DMS 273 treated with DMSO at 0.1 percent for 48 hours (cell line): ENCODE measurements around the gene HOXD9.

Source experiments
- DNase-seq: peaks from one replicate; lab custom pipeline; 2025; lab: John Stamatoyannopoulos, UW

Gene HOXD9

DNA sequence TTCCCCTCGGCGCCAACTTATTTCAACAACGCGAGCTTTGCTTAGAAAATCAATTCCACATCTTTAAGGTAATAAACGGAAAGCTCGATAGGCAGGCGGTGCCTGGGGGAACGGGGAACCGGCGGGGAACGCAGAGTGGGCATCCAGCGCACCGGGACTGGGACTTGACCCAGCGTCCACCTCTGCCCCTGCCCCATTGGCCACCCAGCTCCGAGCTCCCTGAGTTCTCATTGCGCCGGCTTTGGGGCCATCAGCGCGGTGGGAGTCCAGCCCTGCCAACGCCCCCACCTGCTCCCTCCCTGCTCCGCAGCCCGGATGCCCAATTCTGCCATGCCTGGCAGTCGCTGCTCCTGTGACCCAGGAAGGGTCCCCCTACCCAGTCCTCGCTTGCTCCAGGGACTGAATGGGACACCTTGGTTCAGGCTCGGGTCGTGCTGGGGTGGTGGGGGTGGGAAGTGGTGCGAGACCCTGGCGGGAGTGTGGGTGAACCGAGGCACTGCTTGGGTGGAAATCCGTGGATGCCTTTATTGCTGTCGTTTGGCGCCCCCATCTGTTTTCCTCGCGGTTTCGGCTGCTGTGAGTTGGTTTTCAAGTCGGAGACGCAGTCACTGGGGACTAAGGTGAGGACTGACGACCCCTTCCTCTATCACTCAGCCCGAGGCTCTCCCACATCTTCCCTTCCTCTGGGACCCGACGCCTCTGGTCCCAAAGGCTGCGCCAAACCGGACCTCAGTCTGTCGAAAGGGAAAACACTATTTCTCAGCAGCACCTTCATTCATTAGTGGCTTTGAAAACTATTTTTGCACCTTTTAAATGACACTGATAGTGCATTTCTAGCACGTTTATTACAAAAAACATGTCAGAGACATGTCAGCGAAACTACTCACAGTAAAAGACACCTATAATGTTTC lies 36.4 kb upstream of the HOXD9 start:
- DNase-seq, result peak; percentile 30

DNA sequence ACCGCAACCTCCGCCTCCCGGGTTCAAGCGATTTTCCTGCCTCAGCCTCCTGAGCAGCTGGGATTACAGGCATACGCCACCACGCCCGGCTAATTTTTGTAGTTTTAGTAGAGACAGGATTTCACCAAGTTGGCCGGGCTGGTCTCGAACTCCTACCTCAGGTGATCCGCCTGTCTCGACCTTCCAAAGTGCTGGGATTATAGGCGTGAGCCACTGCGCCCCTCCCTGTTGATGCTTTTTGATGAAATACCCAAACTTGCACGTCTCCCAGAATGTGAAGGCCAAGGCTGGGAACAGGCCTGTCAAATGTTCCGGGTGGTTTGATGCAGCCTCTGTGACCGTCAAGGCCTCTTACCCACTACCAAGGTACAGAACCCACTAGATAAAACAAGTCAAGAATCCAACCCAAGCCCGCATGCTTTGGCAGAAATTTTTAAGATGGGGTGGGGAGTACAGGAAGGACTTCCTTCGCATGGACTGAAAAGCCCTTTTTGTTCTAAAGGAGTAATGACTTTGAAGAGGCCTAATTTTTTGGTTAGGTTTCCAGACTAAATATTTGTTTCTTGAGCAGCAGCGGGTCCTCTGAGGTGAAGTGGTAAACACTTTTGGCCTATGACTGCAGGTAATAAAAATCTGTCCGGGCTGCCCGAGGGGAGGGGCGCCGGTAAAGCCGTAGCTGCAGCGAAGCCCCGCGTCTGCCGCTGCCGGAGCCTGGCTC lies 35.0 kb upstream of the HOXD9 start:
- no peak for DNase-seq

DNA sequence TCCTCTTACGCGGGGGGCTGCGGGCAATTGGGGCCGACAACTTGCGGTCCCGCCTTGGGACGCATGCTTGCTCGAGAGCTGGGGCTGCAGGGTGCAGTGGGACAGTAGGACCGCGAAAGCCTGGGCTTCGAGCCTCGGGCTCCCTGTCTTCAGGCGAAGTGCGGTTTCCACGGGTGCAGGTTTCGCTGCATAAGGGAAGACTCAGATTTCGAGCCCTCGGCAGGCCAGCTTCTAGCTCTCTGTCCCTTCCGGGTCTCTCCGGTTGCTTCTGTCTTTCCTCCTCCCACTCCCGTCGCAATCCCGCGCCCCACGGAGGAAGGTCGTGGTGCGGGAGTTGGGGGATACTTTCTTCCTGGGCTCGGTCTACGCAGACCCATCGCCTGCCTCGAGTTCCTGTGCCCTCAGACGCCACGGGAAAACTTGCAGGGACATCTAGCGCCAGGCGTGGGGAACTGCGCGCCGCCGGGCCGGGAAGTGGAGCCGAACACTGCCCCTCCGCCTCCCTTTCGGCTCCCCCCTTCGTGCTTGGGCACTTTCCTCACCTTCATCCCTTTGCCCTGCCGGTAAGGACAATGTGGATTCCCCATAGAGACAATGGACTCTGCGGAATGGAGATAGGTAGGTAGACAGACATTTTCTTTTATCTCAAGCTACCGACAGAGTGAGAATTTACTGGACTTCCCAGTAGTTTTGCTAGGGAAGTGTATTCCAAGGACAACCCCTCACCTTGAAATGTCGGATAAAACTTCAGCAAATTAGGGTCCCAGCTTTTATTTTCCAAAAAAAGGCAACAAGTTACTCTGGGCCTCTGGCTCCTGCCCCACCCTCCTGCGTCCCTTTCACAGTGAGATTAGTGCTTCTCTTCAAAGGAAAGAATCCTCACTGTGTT lies 34.2 kb upstream of the HOXD9 start:
- peak; percentile 3 for DNase-seq

DNA sequence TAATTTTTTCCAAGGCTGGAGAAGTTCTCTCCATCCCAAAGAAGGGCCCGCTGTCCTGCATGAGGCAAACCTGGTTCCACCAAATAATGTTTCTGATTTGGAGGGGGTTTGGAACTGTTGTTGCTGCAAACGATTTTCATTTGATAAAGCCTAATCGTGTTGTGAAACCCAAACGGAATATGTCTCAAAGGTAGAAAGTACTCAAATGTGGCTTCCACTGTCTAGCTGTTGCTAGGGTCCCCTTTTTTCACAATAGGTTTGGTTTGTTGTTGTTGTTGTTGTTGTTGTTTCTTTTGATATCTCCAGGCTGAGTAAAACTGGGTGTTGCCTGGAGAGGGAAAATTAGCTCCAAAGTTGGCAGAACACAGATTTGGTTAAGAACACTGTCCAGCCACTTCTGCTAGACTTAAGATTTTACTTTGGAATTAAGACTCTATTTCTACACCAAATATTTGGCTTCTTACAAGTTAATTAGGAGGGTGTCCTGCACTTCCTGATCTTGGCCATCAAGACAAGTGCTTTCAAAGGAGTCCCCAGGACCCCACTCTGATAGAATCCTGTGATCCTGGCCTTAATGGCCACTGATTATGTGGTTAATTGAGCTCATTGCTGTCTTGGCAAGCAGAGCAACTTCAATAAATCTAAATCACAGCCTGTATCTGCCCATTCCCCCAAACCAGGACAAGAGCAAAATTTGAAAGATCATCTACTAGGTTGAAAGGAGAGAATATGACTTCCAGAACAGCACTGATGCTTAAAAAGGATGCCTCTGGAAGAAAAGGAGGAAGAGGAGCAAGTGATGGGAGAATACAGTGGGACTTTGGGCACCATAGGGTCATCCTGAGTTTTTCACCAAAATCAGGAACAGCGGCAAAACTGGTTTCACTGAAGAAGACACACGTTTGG lies 33.3 kb upstream of the HOXD9 start:
- no peak for DNase-seq

DNA sequence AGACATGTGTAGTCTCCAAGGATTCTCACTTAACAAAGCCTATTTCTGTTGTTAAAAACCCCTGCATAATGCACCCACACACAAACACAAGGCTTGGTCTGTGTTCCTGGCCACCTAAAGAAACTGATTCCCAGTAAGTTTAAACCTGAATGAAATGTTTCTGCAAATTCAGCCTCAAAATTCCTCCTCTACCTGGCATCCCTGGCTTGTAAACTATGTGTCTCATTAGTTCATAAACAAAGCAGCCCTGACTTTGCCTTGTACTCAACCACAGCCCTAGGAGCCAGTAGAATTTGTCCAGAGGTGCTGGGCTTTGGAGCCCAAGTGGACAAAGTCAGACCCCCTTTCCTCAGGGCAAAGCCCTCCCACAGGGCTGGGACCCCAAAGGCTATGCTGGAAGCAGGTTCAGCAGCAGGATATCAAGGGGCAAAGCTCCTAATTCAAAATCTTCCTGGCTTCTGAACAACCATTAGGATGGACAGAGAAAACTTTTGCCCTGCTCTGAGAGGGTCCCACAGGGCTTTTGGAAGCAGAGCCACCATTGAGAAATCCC lies 32.6 kb upstream of the HOXD9 start:
- no peak for DNase-seq

DNA sequence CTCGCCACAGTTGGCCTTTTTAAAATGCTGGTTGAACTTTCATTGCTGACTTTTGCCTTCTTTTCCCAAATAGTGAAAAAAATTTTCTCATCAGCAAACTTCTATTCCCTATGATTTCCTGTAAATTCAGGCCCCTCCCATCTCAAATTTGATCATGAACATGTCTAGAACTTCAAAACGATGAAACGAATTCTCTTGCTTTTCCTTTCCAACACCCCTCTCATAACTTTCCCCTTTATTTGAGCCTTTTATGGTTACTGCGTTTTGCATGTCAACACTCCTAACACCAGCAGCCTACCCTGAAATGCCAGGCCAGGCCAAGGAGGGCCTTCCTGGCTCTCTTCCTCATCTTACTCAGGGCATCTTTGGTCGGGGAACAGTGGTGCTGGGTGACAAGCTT lies 31.7 kb upstream of the HOXD9 start:
- DNase-seq, result no peak

DNA sequence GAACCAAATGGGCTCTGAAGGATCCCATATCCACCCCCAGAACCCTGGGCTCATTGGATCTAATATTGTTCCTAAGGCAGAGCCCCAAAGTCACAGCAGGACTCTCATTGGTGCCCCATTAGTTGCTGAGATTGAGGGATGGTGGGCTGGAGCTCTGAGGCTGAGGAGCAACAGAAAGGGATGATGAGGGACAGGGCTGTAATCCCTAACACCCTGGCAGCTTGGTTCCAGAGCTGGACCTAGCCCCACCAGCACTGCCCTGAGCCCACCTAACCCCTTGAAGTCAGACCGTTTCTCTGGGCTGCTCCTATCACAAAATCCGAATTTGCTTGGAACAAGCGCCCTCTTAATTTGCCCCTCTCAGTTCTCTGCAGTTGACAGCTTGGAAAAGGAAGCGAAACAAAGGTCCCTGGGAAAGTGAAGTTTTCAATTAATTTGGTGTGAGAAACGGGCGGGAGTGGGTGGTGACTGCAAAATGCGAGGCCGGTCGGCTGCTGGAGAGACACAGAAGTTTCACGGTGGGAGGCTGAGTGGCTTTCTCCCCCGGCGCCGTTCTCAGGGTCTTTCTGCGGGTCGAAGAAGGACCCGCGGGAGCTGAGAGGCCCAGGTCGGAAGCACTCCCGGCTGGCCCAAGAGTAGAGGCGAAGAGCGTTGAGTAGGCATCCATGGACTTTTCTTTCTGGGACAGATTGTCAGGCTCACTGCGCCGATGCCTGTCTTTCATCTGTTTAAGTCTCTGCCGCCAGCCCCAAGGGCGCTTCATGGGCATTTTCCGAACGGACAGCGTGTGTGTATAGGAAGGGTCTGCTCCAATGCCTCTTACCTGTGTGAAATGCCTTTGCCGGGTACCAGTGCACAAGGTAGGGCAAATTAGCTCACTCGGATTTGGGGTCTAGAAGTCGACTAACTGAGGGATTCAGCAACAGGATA lies 30.9 kb upstream of the HOXD9 start:
- DNase-seq, result no peak

DNA sequence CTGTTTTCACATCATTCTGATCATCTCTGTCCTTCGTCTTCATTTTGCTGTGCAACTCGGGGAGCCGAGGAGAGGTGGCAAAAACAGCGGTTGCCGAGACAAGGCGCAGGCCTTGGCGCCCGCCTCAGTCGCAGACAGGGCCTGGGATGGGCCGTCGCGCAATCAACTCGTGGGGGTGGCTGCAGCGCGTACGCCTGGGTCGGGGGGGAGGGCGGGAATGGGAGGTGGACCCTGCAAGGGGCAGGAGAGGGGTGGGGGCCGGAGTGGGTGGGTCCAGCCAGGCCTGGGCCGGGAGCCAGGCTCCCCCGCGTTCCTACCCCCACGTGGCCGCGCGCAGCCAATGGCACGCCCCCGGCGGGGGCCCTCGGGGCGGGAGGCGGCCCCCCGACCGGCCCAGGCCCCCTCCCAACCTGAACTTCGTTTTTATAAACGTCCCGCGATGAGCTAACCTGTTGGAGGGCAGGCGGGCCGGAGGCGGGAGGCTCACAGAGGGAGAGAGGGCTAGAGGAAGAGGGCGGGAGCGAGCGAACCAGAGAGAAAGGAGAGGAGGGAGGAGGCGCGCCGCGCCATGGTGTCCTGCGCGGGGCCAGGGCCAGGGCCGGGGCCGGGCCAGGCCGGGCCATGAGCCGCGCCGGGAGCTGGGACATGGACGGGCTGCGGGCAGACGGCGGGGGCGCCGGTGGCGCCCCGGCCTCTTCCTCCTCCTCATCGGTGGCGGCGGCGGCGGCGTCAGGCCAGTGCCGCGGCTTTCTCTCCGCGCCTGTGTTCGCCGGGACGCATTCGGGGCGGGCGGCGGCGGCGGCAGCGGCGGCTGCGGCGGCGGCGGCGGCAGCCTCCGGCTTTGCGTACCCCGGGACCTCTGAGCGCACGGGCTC lies 30.0 kb upstream of the HOXD9 start, which contains the start of gene HOXD13:
Gene HOXD13, plus strand, starts transcription at position 452 of the 875 bp plus-strand sequence. Its CDS starts 170 bp downstream, at position 622.
- DNase-seq, result peak; percentile 9

DNA sequence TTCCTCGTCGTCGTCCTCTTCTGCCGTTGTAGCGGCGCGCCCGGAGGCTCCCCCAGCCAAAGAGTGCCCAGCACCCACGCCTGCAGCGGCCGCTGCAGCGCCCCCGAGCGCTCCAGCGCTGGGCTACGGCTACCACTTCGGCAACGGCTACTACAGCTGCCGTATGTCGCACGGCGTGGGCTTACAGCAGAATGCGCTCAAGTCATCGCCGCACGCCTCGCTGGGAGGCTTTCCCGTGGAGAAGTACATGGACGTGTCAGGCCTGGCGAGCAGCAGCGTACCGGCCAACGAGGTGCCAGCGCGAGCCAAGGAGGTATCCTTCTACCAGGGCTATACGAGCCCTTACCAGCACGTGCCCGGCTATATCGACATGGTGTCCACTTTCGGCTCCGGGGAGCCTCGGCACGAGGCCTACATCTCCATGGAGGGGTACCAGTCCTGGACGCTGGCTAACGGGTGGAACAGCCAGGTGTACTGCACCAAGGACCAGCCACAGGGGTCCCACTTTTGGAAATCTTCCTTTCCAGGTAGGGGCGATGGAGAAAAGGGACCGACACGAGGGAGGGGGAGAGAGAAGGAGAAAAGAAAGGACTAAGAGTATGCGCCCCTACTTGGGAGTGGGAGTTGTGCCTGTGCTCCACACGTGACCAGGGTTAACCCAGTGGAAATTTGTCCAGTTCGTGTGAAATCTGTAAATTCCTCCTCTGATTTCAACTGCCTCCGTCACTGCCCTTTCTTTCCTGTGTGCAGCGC lies 29.2 kb upstream of the HOXD9 start:
- peak; percentile 28 for DNase-seq

DNA sequence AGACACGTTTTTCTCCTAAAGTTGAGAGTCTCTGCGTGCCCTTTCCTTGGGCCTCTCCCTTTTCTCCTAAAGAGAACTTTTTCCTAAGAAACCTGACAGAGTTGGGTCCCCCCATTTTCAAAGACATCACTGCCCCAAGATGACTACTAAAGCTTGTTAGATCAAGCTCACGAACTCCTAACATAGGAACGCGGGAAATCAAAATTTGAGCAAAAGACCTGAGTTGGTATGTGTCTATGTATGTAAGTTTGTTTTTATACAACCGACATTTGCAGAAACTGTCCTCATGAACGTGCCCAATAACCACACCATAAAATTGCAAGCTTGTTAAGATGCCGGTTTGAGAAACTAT lies 28.6 kb upstream of the HOXD9 start:
- DNase-seq, result no peak

DNA sequence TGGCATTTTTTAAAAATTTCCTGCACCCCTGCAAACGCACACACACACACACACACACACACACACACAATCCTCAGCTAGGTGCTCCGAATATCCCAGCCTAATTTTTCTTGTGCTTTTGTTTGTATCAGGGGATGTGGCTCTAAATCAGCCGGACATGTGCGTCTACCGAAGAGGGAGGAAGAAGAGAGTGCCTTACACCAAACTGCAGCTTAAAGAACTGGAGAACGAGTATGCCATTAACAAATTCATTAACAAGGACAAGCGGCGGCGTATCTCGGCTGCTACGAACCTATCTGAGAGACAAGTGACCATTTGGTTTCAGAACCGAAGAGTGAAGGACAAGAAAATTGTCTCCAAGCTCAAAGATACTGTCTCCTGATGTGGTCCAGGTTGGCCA lies 28.2 kb upstream of the HOXD9 start:
- DNase-seq, result no peak

DNA sequence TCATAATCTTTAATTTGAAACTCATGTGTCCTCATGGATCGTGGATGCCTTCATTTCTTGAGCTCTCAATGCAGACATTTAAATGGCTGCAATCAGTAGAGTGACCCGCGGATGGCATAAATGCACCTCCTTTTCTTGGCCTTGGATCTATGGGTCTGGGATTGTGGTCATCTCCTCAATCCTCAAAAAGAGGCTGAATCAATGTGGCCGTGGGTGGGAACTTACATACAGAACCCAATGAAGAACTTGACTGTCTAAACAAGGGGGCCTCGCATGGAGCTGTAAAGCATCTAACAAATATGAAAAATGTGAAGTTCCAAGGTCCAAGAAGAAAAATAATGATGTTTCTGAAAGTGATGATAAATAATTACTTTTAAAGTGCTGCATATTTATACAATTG lies 27.1 kb upstream of the HOXD9 start:
- no peak for DNase-seq

DNA sequence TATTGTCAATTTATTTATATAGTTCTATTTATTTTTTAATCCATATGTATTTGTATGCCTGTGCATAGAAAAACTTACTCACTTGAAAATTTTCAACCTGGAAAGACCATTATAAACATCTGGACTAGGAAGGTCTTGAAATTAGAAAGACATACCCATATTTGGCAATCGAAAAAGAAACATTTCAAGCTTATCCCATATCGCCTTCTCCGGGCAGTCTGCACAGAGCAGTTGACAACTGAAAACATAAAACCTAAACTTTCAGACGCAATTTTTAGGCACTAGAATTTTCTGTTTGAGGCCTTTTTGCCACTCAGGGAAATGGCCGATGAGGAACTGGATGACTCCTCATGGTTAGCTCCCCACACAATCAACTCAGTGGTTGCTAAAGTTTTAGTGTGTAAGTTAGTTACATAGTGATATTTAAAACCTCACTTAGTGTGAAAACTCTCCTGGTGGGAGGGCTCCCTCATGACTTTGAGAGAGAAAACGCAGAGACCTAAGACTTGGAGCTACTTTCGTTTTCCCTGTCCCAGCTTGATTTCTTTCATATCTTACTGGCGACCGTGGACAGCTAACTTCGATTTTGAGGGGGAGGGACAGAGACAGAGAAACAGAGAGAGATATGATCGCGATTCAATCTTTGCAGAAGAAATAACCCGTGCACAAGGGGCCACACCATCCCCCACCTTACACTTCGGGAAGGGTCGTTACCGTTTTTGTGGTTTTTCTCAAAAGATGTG lies 26.1 kb upstream of the HOXD9 start:
- DNase-seq, result no peak

DNA sequence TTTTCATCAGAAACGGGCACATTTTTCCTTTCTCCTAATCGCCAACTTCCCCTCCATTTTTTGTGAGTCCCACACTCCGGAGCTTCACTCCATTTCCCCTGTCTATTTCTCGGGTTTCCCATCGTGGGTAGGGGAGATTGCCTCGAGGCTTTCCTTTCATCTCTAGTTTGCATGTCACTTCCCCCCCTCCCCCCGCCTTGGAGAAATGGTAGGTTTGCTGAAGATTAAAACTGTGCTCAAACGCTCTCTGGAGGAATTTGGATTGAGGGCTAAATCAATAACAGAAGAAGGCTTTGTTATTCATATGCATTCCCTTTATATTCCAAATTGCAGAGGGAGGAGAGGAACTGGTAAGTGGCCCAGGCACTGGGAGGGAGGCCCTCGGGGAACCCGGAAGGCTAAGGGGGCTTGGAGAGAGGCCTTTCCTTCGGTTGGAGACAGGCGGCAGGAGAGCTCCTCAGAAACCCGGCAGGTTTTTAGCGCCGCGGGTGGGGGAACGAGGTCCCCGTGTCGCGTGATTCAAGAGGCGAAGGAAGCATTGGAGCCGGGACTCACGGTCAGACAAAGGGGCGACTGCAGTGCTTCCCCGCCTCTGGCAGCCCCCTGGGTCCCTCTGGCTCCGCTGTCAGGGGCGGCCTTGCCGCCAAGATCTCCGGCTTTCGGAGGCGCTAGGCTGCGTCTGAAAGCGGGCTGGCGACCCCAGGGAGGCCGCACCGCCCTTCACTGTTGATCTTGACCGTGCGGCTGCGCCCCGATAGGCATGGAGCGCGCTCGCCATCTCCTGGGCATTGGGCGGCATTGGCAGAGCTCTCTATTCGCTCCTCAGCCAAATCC lies 25.3 kb upstream of the HOXD9 start:
- peak; percentile 77 for DNase-seq

DNA sequence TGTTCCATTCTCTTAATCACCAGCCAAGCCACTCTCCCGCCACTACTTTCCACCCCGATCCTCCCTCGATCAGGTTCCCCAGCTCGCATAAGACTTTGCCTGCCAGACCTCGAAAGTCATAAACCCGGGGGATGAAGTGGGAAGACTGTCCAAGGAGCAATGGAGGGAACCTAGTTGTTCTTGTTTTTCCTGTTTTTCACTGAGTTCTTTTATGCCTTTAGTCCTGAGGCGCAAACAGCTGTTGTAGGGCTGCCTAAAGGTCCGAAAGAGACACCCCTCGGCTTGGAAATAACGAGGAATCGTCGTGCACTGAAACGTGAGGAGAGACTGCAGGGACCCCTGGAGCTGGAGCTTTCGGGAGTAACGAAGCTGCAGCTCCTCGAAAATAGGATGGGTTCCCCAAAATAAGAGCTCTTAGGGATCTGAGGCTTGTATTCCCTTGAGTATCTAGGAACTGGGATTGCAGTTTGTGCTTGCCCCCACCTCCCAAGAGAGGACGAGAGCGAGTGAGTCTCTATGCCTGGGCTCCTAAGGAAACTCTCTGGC lies 24.6 kb upstream of the HOXD9 start:
- no peak for DNase-seq
